ENCODE measurements around the gene PKDCC. TPM values are rescaled to one million over a fixed set of nuclear protein-coding genes. Genes with fewer than 3 reads are reported as not detected.

Gene PKDCC
- total RNA-seq, 3 donors from 2014 or later (not counting 1 experiment from before 2014, with no cell fraction given): 0.50 TPM; not detected in 2

DNA sequence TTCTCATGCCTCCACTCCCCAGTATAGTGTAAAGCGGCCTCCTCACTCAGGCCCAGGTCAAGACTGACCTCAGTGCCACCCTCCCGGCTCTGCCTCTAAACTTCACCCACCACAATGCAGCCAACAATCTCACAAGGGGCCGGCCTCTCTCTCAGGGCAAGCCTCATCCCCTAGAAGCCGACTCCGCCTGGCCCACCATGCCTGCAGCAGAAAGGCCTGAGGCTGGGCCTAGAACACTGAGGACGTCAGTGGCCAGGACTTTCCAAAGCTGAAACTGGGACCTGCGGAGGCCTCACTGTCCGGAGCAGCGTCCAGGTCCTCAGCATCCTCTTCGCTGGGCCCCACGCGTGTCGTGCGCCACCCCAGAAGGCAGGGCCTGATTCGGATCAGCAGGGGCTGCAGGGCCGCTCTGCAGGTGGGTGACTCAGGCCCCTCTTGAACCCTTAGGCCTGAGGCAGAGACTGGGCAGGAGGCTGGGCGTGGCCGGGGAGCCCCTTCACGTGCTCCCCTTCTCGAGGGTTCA lies 52.9 kb downstream of the PKDCC start:
- intact Hi-C loops (cut with micrococcal nuclease): no loop called here
- WGBS (ENCODE audit: insufficient coverage): 84% methylated on average over 20 of the region's 20 CpGs
- Histone ChIP-seq H3K9me3 (ENCODE audit: control insufficient read depth, insufficient read depth, low read length) (no peaks in the 10 kb centered on the region), H3K36me3 (ENCODE audit: control insufficient read depth, insufficient read depth, low read length) (no peaks in the 10 kb centered on the region), H3K27me3 (ENCODE audit: control insufficient read depth, insufficient read depth, low read length) (no peaks in the 10 kb centered on the region), H3K4me1 (ENCODE audit: control insufficient read depth, insufficient read depth, low read length) (peaks cover 90% of the 10 kb centered on the region), H3K4me3 (ENCODE audit: low read length) (no peak overlapping the region), H3K27ac (ENCODE audit: low read length) (peak overlapping the region; percentile 34)
- peak overlapping the region; percentile 53 to 68 for H3K27ac Mint-ChIP-seq
- TF ChIP-seq, protein P1, sequence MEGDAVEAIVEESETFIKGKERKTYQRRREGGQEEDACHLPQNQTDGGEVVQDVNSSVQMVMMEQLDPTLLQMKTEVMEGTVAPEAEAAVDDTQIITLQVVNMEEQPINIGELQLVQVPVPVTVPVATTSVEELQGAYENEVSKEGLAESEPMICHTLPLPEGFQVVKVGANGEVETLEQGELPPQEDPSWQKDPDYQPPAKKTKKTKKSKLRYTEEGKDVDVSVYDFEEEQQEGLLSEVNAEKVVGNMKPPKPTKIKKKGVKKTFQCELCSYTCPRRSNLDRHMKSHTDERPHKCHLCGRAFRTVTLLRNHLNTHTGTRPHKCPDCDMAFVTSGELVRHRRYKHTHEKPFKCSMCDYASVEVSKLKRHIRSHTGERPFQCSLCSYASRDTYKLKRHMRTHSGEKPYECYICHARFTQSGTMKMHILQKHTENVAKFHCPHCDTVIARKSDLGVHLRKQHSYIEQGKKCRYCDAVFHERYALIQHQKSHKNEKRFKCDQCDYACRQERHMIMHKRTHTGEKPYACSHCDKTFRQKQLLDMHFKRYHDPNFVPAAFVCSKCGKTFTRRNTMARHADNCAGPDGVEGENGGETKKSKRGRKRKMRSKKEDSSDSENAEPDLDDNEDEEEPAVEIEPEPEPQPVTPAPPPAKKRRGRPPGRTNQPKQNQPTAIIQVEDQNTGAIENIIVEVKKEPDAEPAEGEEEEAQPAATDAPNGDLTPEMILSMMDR (IDR thresholded peaks at IDR 0.05): no peak
- H3K9me3 Mint-ChIP-seq: peaks cover 0 to 3% of the 10 kb centered on the region in 2 donors
- H3K4me1 Mint-ChIP-seq: peaks cover 28 to 49% of the 10 kb centered on the region in 2 donors
- no peaks in the 10 kb centered on the region for H3K36me3 Mint-ChIP-seq
- H3K27me3 Mint-ChIP-seq (ENCODE audit: low read depth in 2 of 2): no peaks in the 10 kb centered on the region
- DNase-seq (no peak), ATAC-seq (no peak)
- peak overlapping the region; percentile 69 for H3K4me3 Mint-ChIP-seq

DNA sequence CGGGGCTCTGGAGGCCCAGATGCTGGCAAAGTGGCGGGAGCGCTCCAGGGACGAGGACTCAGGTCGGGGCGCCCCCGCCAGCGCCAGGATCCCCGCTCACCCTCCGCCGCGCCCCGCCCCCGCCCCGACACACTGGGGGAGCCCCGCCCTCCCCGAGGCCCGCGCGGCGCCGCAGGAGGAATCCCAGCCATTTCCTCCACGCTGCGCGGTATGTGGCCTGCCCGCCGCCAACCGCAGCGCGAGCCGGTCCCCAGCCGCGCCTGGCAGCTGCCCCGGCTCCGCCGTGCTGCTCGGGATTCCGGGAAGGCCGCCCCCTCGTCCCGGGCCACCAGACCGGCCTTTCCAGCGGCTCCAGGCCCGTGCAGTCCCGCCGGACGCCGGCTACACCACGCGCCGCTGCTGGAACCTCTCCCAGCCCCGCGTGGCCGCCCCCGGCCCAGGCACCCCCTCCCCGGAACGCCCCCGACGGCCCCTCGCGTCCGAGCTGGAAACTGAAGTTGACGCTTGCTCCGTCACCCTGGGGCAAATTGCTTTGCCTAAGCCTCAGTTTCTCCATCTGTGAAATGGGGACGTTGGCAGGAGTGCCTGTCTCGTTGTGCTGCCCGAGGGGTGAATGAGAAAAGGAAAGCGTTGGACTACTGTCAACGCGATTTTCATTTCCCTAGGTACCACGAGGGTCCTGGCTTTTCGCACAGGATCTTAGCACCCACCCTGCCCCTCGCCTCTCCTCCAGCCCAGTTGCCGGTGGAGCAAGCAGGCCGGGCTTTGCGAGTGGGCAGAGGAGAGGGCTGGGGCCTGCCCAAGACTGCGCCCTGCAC lies 53.6 kb downstream of the PKDCC start:
- Histone ChIP-seq H3K4me3 (ENCODE audit: low read length) (peak overlapping the region; percentile 41), H3K27me3 (ENCODE audit: control insufficient read depth, insufficient read depth, low read length) (no peaks in the 10 kb centered on the region), H3K9me3 (ENCODE audit: control insufficient read depth, insufficient read depth, low read length) (no peaks in the 10 kb centered on the region), H3K4me1 (ENCODE audit: control insufficient read depth, insufficient read depth, low read length) (peaks cover 93% of the 10 kb centered on the region), H3K27ac (ENCODE audit: low read length) (peak overlapping the region; percentile 99), H3K36me3 (ENCODE audit: control insufficient read depth, insufficient read depth, low read length) (no peaks in the 10 kb centered on the region)
- Mint-ChIP-seq H3K27me3 (ENCODE audit: low read depth in 2 of 2) (no peaks in the 10 kb centered on the region), H3K36me3 (no peaks in the 10 kb centered on the region), H3K4me3 (peak overlapping the region; percentile 87), H3K27ac (peak overlapping the region in 1 of 2 donors; percentile 99), H3K4me1 (peaks cover 28 to 49% of the 10 kb centered on the region in 2 donors), H3K9me3 (peaks cover 0 to 3% of the 10 kb centered on the region in 2 donors)
- intact Hi-C loops (cut with micrococcal nuclease): loop anchor here (1.0 to 2.0 kb wide), 4 partner anchors 32 to 260 kb away; partner anchors contain the start of genes COX7A2L and EML4
- TF ChIP-seq, protein P1 (IDR thresholded peaks at IDR 0.05): no peak
- WGBS (ENCODE audit: insufficient coverage): 6% methylated on average over 77 of the region's 77 CpGs
- ATAC-seq (peak; percentile 21 to 47 (median 45)), DNase-seq (peak; percentile 64 to 85)

DNA sequence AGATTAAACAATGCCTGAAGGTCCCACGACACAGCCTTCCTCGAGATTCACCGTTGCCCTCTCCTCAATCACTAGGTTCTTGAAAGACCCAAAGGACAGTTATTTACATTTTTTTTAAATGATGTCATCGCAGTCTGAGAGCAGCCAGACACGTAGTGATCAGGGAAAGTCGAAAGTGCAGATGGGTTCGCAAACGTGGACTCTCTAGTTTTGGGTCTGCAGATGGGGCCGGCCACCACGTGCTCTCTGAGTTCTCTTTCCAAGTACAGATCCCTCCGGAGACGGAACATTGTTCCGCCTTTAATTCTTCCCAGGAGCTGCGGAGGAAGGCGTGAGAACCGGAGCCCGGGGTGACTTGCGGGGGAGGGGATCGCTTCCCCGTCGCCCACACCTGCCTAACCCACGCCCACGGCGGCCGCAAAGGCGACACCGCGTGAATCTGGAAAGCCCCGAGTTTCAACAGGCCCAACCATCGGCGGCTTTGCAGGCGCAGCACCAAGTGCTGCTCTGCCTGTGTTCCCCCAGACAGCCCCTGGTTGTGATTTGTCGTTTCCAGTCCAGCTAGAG lies 54.3 kb downstream of the PKDCC start:
- ATAC-seq (peak; percentile 80 to 92 (median 86)), DNase-seq (peak; percentile 94 to 98)
- Mint-ChIP-seq H3K27me3 (ENCODE audit: low read depth in 2 of 2) (no peaks in the 10 kb centered on the region), H3K9me3 (peaks cover 0 to 3% of the 10 kb centered on the region in 2 donors), H3K4me3 (peak overlapping the region; percentile 87), H3K4me1 (peaks cover 28 to 49% of the 10 kb centered on the region in 2 donors), H3K27ac (peak overlapping the region in 1 of 2 donors; percentile 99), H3K36me3 (no peaks in the 10 kb centered on the region)
- TF ChIP-seq, protein P1 (IDR thresholded peaks at IDR 0.05): no peak
- Histone ChIP-seq H3K4me1 (ENCODE audit: control insufficient read depth, insufficient read depth, low read length) (peaks cover 93% of the 10 kb centered on the region), H3K36me3 (ENCODE audit: control insufficient read depth, insufficient read depth, low read length) (no peaks in the 10 kb centered on the region), H3K27me3 (ENCODE audit: control insufficient read depth, insufficient read depth, low read length) (no peaks in the 10 kb centered on the region), H3K9me3 (ENCODE audit: control insufficient read depth, insufficient read depth, low read length) (no peaks in the 10 kb centered on the region), H3K27ac (ENCODE audit: low read length) (peak overlapping the region; percentile 99), H3K4me3 (ENCODE audit: low read length) (peak overlapping the region; percentile 41)
- under 1% methylated on average over 33 of the region's 33 CpGs for WGBS (ENCODE audit: insufficient coverage)
- intact Hi-C loops (cut with micrococcal nuclease): loop anchor here (1.0 to 2.0 kb wide), 4 partner anchors 31 to 259 kb away; partner anchors contain the start of genes COX7A2L and EML4
